GM19467 (cell line): Measurements from ENCODE around the gene LRWD1.
"Not testable (repeated sequence)": the region's sequence is repeated elsewhere in the genome, so short reads cannot be mapped to it uniquely, and the experiment has no call there.

Experiments used
- ATAC-seq: cut with Tn5 transposase; IDR thresholded peaks from one replicate; pipeline ENCODE4 v1.9.1; 2021; ENCODE audit warnings: mild to moderate bottlenecking, moderate library complexity; ENCODE audit not compliant: unreplicated experiment

The LRWD1 gene

GRCh38 chr7:102467581-102468477, 3.0 kb downstream of the LRWD1 start:
- ATAC-seq, result no peak

GRCh38 chr7:102468478-102469350, 3.9 kb downstream of the LRWD1 start:
- ATAC-seq, result no peak

GRCh38 chr7:102469351-102469971, 4.7 kb downstream of the LRWD1 start:
- no peak for ATAC-seq

GRCh38 chr7:102469972-102470825, 5.4 kb downstream of the LRWD1 start:
- no peak for ATAC-seq

GRCh38 chr7:102471791-102472125, 7.0 kb downstream of the LRWD1 start:
- ATAC-seq, result no peak

GRCh38 chr7:102472126-102473041, 7.6 kb downstream of the LRWD1 start:
- no peak for ATAC-seq

GRCh38 chr7:102473271-102473991, 8.6 kb downstream of the LRWD1 start:
- ATAC-seq, result no peak

GRCh38 chr7:102474116-102474515, 9.3 kb downstream of the LRWD1 start:
- ATAC-seq, result not testable (repeated sequence)

- not testable (repeated sequence) for ATAC-seq
Measured at GRCh38 chr7:102474736-102475435, 10.1 kb downstream of the LRWD1 start.

GRCh38 chr7:102478314-102479208, 13.8 kb downstream of the LRWD1 start, which contains the start of gene POLR2J:
POLR2J (minus strand) TSS chr7:102478922; CDS start chr7:102478860, 62 bp downstream.
- peak; percentile 82 for ATAC-seq

GRCh38 chr7:102479209-102479584, 14.4 kb downstream of the LRWD1 start:
- ATAC-seq, result not testable (repeated sequence)

GRCh38 chr7:102479982-102480637, 15.3 kb downstream of the LRWD1 start:
- ATAC-seq, result not testable (repeated sequence)

GRCh38 chr7:102481962-102482361, 17.2 kb downstream of the LRWD1 start:
- ATAC-seq, result not testable (repeated sequence)

- ATAC-seq, result not testable (repeated sequence)
Measured at GRCh38 chr7:102484317-102484716, 19.5 kb downstream of the LRWD1 start.

GRCh38 chr7:102490529-102491075, 25.8 kb downstream of the LRWD1 start:
- ATAC-seq, result peak; percentile 29
